Measurements from ENCODE around the gene AP1S2.

AP1S2 gene

DNA sequence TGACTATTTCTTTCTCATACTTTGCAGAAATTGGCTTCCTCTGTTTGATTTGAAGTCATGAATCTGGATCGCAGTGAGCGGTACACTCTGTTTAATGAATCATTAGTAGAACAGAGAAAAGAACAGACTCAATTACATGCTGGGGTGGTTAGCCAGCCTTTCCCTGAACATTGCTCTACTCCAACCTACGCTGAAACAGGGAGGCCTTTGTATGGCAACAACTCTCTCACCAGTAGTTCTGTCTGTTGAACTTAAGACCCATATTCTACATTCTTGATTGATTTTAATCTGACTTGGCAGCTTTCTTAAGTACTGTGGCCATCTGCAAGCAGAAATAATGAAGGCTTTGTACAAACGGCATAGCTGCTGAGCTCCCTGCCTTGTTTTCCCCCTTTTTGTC is 19.0 kb upstream of the AP1S2 start:
- Mint-ChIP-seq H3K4me1 (peaks cover 13% of the 10 kb centered on the region), H3K9me3 (peaks cover 2% of the 10 kb centered on the region), H3K36me3 (ENCODE audit: low read depth) (peaks cover under 1% of the 10 kb centered on the region), H3K27me3 (ENCODE audit: low read depth) (no peaks in the 10 kb centered on the region), H3K27ac (peak overlapping the region; percentile 51 to 84 (median 52)), H3K4me3 (no peak overlapping the region)
- TF ChIP-seq, protein P1, sequence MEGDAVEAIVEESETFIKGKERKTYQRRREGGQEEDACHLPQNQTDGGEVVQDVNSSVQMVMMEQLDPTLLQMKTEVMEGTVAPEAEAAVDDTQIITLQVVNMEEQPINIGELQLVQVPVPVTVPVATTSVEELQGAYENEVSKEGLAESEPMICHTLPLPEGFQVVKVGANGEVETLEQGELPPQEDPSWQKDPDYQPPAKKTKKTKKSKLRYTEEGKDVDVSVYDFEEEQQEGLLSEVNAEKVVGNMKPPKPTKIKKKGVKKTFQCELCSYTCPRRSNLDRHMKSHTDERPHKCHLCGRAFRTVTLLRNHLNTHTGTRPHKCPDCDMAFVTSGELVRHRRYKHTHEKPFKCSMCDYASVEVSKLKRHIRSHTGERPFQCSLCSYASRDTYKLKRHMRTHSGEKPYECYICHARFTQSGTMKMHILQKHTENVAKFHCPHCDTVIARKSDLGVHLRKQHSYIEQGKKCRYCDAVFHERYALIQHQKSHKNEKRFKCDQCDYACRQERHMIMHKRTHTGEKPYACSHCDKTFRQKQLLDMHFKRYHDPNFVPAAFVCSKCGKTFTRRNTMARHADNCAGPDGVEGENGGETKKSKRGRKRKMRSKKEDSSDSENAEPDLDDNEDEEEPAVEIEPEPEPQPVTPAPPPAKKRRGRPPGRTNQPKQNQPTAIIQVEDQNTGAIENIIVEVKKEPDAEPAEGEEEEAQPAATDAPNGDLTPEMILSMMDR (IDR thresholded peaks at IDR 0.05; ENCODE audit: unreplicated experiment in 3 of 3) = no peak

DNA sequence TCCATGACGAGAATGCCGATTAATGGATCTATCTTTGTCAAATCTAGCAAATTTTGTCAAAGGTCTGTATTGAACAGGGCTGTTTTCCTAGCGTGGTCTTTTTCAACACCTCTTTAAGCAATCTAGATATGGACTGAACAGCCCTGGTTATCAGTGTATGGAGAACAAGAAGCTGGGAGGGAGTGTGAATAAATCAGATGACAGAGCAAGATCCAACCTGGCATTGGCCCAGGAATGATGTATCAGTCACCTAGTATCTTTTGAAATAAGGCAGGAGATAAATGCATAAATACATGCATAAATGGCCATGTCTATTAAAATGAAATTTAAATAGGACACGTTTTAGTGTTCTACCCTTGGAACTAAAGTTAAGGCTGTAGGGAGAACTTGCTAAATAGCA is 15.7 kb upstream of the AP1S2 start:
- Mint-ChIP-seq H3K4me1 (peaks cover 13% of the 10 kb centered on the region), H3K9me3 (no peaks in the 10 kb centered on the region), H3K4me3 (no peak overlapping the region), H3K27ac (no peak overlapping the region), H3K36me3 (ENCODE audit: low read depth) (no peaks in the 10 kb centered on the region), H3K27me3 (ENCODE audit: low read depth) (no peaks in the 10 kb centered on the region)
- TF ChIP-seq, protein P1 (IDR thresholded peaks at IDR 0.05; ENCODE audit: unreplicated experiment in 3 of 3) = no peak

DNA sequence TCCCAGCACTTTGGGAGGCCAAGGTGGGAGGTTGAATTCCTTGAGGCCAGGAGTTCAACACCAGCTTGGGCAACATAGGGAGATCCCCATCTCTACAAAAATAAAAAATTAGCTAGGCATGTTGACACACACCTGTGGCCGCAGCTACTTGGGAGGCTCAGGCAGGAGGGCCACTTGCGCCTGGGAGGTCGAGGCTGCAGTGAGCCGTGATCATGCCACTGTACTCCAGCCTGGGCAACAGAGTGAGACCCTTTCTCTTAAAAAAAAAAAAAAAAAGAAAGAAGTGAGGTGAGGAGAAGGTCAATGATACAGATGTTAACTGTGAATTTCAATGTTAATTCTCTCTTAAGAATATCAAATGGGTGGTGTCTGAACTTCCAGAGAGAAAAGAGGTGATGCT is 15.1 kb upstream of the AP1S2 start:
- no peak overlapping the region for H3K4me3 Mint-ChIP-seq

DNA sequence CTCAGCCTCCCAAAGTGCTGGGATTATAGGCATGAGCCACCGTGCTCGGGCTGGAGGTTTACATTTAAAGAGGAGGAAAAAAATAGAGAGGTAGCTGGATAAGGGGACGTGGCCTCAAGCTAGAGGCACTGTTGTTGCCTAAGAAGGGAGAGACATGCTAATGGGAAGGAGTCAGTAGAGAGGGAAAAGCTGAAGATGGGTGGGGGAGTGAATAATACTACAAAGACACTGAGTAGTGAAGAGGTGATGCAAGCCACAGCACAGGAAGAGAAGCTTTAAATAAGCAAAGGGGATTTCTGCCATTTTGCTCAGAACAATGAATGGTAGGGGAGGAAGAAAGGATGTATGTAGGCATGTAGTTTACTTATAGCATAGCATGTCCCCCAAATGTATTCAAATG is 11.5 kb upstream of the AP1S2 start:
- H3K4me1 Mint-ChIP-seq = no peaks in the 10 kb centered on the region
- no peak overlapping the region for H3K4me3 Mint-ChIP-seq
- H3K9me3 Mint-ChIP-seq = no peaks in the 10 kb centered on the region
- H3K27me3 Mint-ChIP-seq (ENCODE audit: low read depth) = peaks cover 4% of the 10 kb centered on the region
- no peaks in the 10 kb centered on the region for H3K36me3 Mint-ChIP-seq (ENCODE audit: low read depth)
- TF ChIP-seq, protein P1 (IDR thresholded peaks at IDR 0.05; ENCODE audit: unreplicated experiment in 3 of 3) = no peak
- no peak overlapping the region for H3K27ac Mint-ChIP-seq

More for the DNA sequence above, 15.1 kb upstream of the AP1S2 start:
- peaks cover 8% of the 10 kb centered on the region for H3K4me1 Mint-ChIP-seq
- no peaks in the 10 kb centered on the region for H3K36me3 Mint-ChIP-seq (ENCODE audit: low read depth)
- no peaks in the 10 kb centered on the region for H3K9me3 Mint-ChIP-seq
- H3K27me3 Mint-ChIP-seq (ENCODE audit: low read depth) = no peaks in the 10 kb centered on the region
- no peak overlapping the region for H3K27ac Mint-ChIP-seq
- TF ChIP-seq, protein P1 (IDR thresholded peaks at IDR 0.05; ENCODE audit: unreplicated experiment in 3 of 3) = no peak

DNA sequence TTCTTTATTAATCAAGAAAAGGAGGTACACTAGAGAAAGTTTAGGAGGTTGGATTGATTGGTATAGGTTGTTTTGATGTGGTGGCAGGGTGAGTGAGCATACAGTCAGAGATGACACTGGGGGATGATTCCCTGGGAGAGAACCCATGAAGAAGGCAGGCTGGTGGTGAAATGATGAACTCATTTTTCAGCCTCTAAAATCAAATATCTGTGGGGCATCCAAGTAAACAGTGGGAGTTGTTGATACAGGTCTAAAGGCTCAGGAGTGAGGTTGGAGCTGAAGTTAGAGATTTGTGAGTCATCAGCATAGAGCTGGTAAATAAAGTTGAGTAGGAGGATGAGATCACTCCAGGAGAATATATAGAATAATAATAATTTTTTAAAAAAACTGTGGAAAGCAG is 10.0 kb upstream of the AP1S2 start:
- H3K4me3 Mint-ChIP-seq = no peak overlapping the region
- no peaks in the 10 kb centered on the region for H3K4me1 Mint-ChIP-seq
- TF ChIP-seq, protein P1 (IDR thresholded peaks at IDR 0.05; ENCODE audit: unreplicated experiment in 3 of 3) = no peak
- peaks cover 4% of the 10 kb centered on the region for H3K27me3 Mint-ChIP-seq (ENCODE audit: low read depth)
- H3K27ac Mint-ChIP-seq = no peak overlapping the region
- H3K36me3 Mint-ChIP-seq (ENCODE audit: low read depth) = no peaks in the 10 kb centered on the region
- no peaks in the 10 kb centered on the region for H3K9me3 Mint-ChIP-seq

DNA sequence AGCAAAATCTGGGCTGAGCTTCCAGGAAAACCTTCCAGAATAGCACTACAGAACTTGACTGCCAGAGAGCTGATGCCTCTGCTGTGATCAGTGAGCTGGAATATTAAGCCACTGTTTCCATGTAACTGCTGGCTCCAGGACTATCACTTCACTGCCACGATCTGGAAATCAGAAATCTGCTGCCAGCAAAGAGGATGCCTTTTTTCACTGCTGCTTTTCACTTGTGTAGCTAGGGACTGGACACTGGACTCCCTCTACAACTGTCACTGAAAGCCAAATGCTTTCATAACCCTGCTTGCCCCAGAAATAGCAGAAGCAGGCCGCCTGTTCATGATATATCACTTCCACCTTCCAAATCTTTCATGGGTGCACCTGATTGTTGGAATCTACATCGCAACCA is 9.4 kb upstream of the AP1S2 start:
- no peak overlapping the region for H3K27ac Mint-ChIP-seq
- TF ChIP-seq, protein P1 (IDR thresholded peaks at IDR 0.05; ENCODE audit: unreplicated experiment in 3 of 3) = no peak
- H3K9me3 Mint-ChIP-seq = no peaks in the 10 kb centered on the region
- H3K4me1 Mint-ChIP-seq = no peaks in the 10 kb centered on the region
- no peaks in the 10 kb centered on the region for H3K36me3 Mint-ChIP-seq (ENCODE audit: low read depth)
- H3K4me3 Mint-ChIP-seq = no peak overlapping the region
- H3K27me3 Mint-ChIP-seq (ENCODE audit: low read depth) = peaks cover 4% of the 10 kb centered on the region

Measured in nephron (organoid).